Peyer's patch (tissue), 4 donors: ENCODE data around the gene CNPY1. TPM values are rescaled to one million over a fixed set of nuclear protein-coding genes. Genes with fewer than 3 reads are reported as not detected.

Experiments
- DNase-seq, 3 donors: peaks; one replicate each; pipeline ENCODE4 v3.0.0-alpha.2; 2017 to 2019
- H3K27ac ChIP-seq, 4 donors: fragments of 200-600 bp; sonication (generic); one replicate each; pipeline ENCODE4 v1.5.1; 2016 to 2019
- H3K27me3 ChIP-seq, 2 donors: fragments of 200-600 bp; sonication (generic); one replicate each; pipeline ENCODE4 v1.5.1; 2019
- H3K36me3 ChIP-seq, 3 donors: fragments of 200-600 bp; sonication (generic); one replicate each; pipeline ENCODE4 v1.5.1; 2016 to 2019
- H3K4me1 ChIP-seq, 4 donors: fragments of 200-600 bp; sonication (generic); one replicate each; pipeline ENCODE4 v1.5.1; 2016 to 2019
- H3K4me3 ChIP-seq, 4 donors: fragments of 200-600 bp; sonication (generic); 1 replicate in 3 of 4; 2 replicates in 1 of 4; pipeline ENCODE4 v1.5.1; 2016 to 2019; ENCODE audit warnings: mild to moderate bottlenecking in 1 of 4
- H3K9me3 ChIP-seq, 4 donors: fragments of 200-600 bp; sonication (generic); one replicate each; pipeline ENCODE4 v1.5.1; 2016 to 2019; ENCODE audit warnings: mild to moderate bottlenecking in 1 of 4
- CTCF ChIP-seq, 6 experiments: fragments of 450-650 bp in 4 of 6; fragments of 200-600 bp in 2 of 6; sonication (generic) in 1 of 6; IDR thresholded peaks; one replicate each; pipeline ENCODE4 v1.5.1; 2017 to 2019; ENCODE audit warnings: antibody characterized with exemption in 6 of 6, mild to moderate bottlenecking in 3 of 6, moderate library complexity in 1 of 6
- POLR2A ChIP-seq, 2 donors: fragments of 450-650 bp; IDR thresholded peaks; one replicate each; pipeline ENCODE4 v1.5.1; 2017; ENCODE audit warnings: antibody characterized with exemption in 2 of 2, mild to moderate bottlenecking in 2 of 2, moderate library complexity in 2 of 2
- total RNA-seq, 4 donors: library from RNA; depleted of rRNA; stranded (reverse); fragments of >200 nt; gene quantifications; one replicate each; pipeline ENCODE4 v1.1.0, GENCODE V29; 2016

Gene CNPY1
- total RNA-seq, 4 donors from 2014 or later: 0.40 TPM; not detected in 3

- Histone ChIP-seq H3K27ac (no peak overlapping the region), H3K27me3 (no peaks in the 10 kb centered on the region), H3K36me3 (no peaks in the 10 kb centered on the region), H3K9me3 (peaks cover 0 to 3% (median 0%) of the 10 kb centered on the region in 4 donors), H3K4me1 (no peaks in the 10 kb centered on the region), H3K4me3 (no peak overlapping the region)
- no peak for TF ChIP-seq CTCF (IDR thresholded peaks at IDR 0.05)
- no peak for TF ChIP-seq POLR2A (IDR thresholded peaks at IDR 0.05)
- no peak for DNase-seq
These were observed 2.9 kb upstream of the CNPY1 start for GRCh38 chr7:155549226-155549625.

GRCh38 chr7:155547161-155547791 lies 917 bp upstream of the CNPY1 start:
- TF ChIP-seq CTCF (IDR thresholded peaks at IDR 0.05) (no peak), POLR2A (IDR thresholded peaks at IDR 0.05) (no peak)
- H3K9me3 ChIP-seq: no peaks in the 10 kb centered on the region
- H3K27ac ChIP-seq: no peak overlapping the region
- no peaks in the 10 kb centered on the region for H3K27me3 ChIP-seq
- no peaks in the 10 kb centered on the region for H3K4me1 ChIP-seq
- H3K4me3 ChIP-seq: no peak overlapping the region
- DNase-seq: no peak
- H3K36me3 ChIP-seq: no peaks in the 10 kb centered on the region

DNA sequence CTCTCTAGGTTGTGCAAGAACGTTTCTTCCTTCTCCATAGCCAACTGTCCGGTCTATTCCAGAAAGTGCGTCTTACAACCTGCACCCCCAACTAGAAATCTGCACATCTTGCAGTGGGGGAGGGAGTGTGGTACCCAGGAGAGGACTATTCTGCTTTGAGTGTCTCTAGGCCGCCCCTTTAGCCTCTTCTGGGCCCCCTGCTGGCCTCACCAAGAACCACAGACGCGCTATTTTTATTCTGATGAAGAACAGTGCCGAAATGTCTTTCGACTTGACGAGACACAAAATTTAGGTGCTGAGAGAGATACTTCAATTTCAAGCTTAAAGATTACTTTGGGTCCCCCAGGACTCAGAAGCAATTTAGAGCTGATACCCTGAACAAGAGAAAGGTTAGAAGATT lies 1.0 kb downstream of the CNPY1 start:
- no peak for TF ChIP-seq CTCF (IDR thresholded peaks at IDR 0.05)
- TF ChIP-seq POLR2A (IDR thresholded peaks at IDR 0.05): no peak
- H3K9me3 ChIP-seq: no peaks in the 10 kb centered on the region
- H3K27me3 ChIP-seq: no peaks in the 10 kb centered on the region
- H3K36me3 ChIP-seq: no peaks in the 10 kb centered on the region
- H3K4me1 ChIP-seq: no peaks in the 10 kb centered on the region
- DNase-seq: no peak
- no peak overlapping the region for H3K27ac ChIP-seq
- H3K4me3 ChIP-seq: no peak overlapping the region

DNA sequence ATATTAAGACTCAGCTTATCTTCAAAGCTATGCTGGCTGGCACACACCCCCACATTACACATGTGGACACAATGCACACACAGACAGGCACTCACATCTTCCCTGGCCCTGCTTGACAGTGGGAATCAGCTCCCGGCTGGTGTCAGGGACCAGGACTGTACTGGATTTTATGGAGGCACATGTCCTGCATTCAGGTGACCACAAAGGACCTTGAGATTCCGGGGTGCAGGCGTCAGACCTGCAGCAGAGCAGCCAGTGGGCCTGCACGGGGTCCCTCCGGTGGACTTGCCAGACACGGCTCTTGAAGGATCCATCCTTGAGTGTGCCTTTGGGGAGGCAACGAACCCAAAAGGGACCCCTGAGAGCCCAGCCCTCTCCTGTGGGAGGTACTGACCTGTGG lies 1.9 kb downstream of the CNPY1 start:
- no peak for TF ChIP-seq POLR2A (IDR thresholded peaks at IDR 0.05)
- TF ChIP-seq CTCF (IDR thresholded peaks at IDR 0.05): no peak
- DNase-seq: no peak
- no peaks in the 10 kb centered on the region for H3K4me1 ChIP-seq
- no peaks in the 10 kb centered on the region for H3K9me3 ChIP-seq
- no peaks in the 10 kb centered on the region for H3K27me3 ChIP-seq
- H3K36me3 ChIP-seq: no peaks in the 10 kb centered on the region
- H3K4me3 ChIP-seq: no peak overlapping the region
- no peak overlapping the region for H3K27ac ChIP-seq

DNA sequence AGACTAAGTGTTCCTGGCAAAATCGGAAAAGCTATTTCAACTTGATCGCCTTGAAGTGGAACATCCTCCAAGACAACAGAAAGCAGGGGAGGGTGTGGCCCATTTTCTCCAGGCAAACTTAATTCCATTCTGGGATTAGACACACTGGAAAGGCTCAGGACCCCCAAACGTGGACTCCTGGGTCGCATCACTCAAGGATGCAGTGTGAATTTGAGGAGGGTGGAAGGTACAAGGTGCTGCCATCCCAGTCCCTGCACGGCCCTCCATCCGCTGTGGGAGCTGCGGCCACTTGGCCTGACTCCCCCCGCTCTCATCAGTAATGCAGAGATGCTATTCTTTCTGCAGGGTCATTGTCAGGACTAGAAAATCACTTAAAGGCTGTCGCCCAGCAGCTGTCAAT lies 2.4 kb downstream of the CNPY1 start:
- H3K4me1 ChIP-seq: no peaks in the 10 kb centered on the region
- no peak overlapping the region for H3K4me3 ChIP-seq
- H3K9me3 ChIP-seq: no peaks in the 10 kb centered on the region
- no peaks in the 10 kb centered on the region for H3K27me3 ChIP-seq
- H3K27ac ChIP-seq: no peak overlapping the region
- no peak for DNase-seq
- TF ChIP-seq CTCF (IDR thresholded peaks at IDR 0.05): no peak
- TF ChIP-seq POLR2A (IDR thresholded peaks at IDR 0.05): no peak
- no peaks in the 10 kb centered on the region for H3K36me3 ChIP-seq
